CMK (cell line): ENCODE data around the gene SDK1.

Experiments
- DNase-seq: peaks from one replicate; pipeline ENCODE4 v3.0.0-alpha.2; 2010; ENCODE audit warnings: low read depth

Gene SDK1

DNA sequence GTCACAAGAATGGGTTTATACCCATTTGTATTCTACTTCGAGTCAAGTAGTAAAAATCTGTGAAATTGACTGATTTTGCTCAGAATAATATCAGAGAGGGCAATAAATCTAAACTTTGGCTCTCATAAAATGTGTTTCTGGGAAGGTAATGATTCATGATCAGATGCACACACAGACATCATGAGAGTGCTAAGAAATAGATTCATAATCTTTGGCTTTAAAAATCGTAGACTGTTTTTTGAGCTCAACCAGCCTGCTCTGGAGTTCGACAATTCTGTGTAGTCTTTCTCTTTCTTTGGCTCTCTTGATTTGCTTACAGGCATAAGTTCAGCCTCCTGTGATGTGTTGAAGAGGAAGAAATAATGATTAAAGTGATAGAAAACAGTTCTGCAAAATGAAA lies 494.7 kb downstream of the SDK1 start:
- no peak for DNase-seq

DNA sequence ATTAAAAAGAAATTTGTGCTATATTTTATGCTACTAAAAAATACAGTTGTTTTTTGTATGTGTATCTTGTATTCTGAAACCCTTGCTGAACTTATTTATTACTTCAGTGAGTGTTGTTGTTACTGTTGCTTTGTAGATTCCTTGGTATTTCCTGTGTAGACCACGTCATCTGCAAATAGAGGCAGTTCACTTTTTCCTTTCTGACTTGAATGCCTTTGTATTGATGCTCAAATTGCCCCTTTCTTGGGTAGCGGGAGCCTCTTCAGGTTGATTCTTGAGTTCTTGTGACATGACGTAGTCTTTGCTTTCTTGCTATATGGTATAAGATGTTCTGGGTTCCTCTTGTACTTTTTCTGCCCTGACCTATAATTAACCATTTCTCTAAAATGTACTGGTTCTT lies 504.1 kb downstream of the SDK1 start:
- DNase-seq: no peak

DNA sequence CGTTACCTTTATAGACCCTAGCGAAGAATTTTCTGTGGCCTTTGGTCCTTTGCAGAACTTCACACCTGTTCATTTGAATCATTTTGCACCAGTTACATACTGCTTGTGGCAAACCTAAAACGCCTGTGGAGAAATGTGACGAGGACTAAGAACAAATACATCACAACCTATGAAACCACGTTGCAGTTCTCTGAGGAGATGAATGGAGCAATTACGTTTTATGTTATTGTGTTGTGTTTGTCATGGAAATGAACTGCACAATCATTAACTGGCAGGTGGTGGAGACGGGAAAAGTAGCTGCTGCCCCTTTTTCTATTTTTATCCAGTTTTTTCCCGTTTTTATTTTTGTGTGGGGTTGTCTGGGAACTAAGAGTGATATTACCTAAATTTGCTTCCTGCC lies 505.5 kb downstream of the SDK1 start:
- no peak for DNase-seq

DNA sequence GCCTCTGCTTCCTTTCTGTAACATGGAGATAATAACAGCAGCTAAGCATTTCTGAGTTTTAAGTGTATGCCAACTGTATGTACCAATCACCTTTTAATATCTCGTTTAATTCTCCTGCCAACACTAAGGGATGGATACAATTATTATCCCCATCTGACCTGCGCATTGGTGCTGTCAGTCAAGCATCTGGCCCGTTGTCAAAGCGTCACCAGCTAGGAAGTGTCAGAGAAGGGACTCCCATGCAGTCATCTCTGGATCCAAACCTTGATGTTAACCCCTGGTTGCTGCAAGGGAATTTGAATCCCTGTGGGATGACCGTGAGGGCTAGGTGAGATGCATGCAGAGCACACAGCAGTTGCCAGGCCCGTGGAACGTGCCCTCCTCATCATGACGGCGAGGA lies 506.8 kb downstream of the SDK1 start:
- no peak for DNase-seq

DNA sequence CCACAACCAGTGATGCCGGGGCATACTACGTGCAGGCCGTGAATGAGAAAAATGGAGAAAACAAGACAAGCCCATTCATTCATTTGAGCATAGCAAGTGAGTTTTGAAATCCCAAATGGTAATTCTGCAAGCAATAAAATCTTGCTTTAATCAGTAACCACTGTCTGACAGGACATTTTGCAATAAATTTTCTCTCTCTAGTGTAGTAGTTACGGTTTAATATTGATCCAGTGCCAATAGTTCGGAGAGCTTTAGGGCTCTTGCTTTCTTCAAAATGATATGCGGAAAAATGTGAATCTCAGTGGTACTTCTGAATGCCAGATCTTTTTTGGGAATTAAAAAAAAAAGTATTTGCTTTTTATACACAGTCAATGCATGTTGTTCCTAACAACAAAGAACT lies 520.4 kb downstream of the SDK1 start:
- no peak for DNase-seq

DNA sequence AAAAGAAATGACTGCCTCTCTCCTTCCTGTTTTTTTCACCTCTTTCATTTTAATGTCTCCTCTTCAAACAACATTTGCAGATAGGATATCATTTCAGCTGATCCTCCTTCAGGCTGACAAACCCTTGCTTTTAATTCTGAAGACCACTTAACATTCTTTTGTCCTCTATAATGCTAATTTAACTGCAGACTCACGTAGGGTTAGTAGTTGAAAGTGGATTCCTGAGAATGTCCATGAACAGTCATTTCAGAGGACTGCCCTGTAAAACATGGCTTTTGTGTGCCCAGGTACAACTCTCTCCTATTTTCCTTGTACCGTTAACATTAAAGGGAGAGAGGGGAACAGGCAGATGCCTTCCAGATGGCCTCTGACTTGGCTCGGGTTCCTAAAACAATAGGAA lies 524.4 kb downstream of the SDK1 start:
- DNase-seq: no peak

DNA sequence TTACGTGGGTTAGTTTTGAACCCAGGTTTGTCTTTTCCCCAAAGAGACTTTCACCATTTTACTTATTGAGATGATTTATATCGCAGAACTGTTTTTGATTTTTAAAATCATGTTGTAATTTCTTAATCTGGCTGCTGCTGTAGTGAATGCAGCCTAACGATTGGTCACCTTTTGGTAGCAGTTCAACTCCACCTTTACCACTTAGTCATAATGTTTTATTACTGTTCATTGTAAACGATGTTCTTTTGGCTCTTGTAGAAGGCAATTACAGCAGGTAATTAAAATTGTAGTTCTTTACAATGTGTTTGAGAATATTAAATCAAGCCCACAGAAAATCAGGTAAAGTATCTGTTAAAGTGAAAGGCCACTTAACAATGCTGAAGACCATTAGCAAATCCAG lies 531.1 kb downstream of the SDK1 start:
- no peak for DNase-seq

DNA sequence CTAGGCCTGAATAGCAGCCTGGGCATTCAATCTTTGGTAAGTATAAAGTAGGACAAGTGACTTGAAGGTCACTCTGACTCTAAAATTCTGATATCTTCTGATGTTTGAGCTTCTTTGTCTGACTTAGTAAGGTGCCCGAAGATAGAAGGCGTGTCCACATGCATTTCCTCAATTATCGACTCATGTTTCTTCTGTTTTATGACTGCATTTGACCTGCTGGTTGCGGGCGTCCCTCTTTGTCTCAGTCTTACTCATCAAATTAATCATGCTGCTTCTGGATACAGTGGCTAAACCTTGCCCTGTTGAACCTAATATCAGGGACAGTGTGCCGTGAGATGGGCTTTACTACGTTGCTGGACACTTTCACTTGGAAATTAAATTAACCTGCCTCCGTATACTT lies 534.1 kb downstream of the SDK1 start:
- DNase-seq: no peak

DNA sequence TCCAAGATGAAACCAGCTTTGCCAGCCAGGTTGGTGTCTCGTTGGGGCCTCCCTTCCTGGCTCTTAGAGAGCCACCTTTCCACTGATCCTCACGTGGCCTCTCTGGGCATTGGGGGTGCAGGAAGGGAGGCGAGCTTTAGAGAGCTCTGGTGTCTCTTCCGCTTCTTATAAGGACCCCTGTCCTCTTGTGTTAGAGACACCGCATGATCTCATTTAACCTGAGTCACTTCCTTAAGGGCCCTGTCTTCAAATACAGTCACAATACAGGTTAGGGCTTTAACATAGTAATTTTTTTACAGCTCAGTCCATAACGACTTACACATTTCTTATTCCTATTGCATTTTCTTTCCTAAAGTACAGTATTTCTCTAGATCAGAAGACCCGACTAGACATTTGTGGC lies 535.8 kb downstream of the SDK1 start:
- no peak for DNase-seq

DNA sequence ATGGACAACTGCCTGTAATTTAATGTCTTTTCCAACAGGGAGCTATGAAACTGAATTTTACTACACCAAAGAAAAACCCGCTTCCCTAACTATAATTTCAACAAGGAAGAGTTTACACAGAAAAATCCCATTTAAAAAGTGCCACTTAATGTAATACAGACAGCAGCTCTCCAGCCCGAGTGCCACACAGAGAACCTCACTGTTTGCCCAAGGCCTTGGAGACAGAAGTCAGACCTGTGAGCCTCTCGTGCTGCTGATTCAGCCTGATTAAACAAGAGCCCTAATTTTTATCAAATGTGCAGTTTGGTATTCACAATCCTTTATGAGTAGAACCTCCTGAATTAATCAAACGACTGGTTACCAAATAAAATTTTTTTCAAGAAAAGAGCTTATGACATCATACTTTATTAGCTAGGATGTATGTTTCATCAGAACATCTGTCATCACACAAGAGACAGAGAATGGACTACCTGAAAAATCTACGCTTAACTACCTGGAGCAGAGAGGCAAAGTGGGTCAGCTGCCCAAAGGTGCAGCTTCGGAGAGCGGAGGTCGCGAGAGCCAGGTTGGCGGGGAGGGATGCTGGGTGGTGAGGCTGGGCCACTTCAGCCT lies 543.6 kb downstream of the SDK1 start:
- no peak for DNase-seq

DNA sequence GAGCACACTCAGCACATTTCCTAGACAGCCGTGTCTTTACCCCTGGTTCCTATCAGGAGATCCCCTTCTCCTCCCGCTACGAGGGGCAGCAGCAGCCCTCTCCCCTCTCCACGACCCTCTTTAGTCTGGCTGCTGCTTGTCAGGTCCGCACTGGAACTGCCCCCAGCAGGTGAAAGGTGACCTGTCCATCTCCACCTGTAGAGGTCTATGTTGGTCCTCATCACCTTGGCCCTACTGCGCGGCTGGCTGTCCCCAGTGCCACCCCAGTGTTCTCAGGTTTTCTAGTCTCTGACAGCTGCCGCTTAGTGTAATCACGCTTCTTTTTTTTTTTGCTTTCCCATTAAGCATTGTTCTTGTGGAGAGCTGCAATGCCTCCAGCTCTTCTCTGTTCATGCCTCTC lies 545.7 kb downstream of the SDK1 start:
- DNase-seq: no peak

DNA sequence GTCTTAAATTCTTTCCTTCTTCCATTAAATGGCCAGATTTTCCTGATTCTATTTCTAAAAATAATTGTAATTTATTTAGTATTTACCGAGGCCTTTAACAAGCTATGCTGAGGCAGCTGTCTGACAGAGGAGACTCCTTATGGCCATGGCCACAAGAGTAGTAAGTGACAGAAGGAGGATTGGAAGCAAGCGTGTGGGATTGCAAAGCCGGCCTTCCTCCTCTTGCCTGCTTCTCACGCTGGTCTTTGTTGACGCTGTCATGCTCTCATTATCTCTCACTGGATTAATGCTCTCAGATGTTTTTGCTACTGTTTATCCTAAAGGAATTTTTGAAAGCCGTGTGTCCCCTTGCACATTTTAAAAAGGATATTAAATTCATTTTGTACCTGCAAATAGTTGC lies 546.3 kb downstream of the SDK1 start:
- DNase-seq: no peak

DNA sequence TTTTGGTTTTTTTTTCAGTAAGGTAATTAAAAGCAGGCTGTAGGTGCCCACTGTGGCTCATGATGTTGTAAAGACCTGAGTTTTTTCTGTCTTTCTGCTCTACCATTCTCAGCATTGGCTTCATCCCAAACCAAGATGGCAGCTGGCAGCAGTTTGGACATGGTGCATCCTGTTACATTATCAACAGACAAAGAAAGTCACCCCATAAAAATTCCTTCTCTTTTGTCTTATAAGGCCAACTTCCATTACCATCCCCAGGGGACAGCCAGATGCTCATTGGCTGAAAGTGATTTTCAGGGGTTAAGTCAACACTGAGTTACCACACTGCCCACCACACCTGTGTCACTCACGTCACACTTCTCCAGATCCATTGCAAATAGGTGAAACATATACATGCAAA lies 558.4 kb downstream of the SDK1 start:
- DNase-seq: no peak

DNA sequence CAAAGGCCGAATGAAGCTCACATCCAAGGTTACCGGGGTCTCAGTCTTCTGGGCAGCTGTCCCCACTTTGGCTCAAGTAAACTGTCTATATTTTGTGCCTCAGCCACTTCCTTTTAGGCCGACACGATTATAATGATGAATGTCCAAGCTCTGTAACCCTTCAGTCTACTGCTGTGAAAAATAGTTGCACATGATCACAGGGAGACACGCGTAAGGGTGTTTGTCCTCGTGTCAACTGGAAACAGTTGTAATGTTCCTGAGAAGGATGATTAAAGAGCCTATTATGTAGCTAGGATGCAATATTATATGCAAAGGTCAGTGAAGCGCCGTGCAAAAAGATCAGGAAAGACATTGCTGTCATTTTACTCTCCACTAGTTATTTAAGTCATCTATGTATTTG lies 559.9 kb downstream of the SDK1 start:
- no peak for DNase-seq

DNA sequence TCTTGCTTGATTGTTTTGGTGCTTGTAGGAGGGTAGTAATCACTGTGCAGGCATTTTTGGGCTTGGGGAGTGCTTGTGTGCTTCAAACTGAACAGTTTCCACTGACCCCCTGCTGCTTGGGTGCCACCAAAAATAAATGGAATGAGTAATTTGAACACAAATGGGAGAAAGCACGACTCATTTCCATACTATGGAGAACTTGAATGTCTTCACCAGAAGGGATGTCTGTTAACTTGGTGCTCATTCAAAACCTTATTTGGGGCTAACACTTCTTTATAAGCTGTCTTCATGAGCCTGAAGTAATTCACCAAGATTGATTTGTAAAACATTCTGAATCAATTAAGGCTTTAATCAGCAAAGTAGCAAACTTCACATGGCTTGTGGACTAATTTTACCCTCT lies 560.3 kb downstream of the SDK1 start:
- DNase-seq: no peak

DNA sequence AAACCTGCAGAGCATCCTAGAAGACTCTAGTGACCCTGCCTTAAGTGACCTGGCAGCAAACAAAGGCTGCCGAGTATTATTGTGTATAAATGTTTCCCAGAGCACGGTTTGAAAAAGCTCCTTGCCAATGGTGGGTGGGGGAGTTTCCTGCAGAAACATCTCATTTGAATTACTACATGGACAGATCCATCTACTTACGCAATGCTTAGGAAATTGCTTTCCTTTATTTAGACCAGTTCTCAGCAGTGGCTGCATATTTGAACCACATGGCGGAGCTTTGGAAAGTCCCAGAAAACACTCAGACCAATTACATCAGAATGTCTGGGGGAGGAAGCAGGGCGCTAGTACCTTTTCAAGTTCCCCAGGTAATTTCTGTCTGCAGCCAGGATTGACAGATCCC lies 560.9 kb downstream of the SDK1 start:
- no peak for DNase-seq

DNA sequence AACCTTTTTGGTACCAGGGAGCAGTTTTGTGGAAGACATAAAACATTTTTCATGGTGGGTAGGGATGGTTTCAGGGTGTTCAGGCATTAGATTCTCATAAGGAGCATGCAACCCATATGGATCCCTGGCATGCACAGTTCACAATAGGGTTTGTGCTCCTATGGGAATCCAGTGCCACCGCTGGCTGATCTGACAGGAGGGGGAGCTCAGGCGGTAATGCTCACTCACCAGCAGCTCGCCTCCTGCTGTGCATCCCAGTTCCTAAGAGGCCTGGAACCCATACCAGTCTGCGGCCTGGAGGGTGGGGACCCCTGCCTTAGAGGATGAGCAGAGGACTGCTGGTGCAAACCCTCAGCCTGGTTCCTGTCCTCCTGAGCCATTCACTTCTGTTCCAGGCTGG lies 561.7 kb downstream of the SDK1 start:
- DNase-seq: no peak

DNA sequence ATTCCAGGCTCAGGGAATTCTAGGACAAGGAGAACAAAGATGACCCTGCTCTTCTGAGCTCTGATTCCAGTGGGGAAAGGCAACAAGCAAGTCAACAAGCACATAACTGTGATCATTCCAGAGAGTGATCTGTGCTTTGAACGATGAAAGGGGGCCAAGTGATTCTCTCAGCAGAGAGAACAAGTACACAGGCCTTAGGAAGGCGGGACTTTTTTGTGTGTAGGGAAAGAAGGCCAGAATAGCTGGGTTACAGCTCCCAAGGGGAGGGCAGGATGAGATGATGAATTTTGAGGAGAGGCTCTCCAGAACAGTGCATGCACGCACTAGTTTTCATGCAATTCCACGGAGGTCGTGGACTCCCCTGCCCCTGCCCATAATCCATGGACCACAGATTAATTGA lies 565.2 kb downstream of the SDK1 start:
- no peak for DNase-seq

DNA sequence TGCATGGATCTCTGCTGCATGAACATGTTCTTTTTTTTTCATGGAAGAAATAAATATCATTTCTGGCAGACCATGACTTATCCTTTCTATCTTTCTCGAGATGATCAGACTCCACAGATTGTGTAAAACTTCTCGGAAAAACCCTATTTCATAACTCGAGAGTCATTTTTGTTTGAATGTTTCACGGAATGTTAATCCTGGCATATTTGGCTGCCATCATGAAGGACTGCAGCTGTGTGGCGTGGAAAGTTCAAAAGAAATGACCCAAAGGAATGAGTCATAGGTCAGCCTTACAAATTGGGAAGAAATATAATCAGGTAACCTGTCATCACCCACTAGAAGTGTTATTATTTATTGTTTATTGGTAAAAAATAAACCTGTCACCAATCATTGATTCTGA lies 566.8 kb downstream of the SDK1 start:
- no peak for DNase-seq

DNA sequence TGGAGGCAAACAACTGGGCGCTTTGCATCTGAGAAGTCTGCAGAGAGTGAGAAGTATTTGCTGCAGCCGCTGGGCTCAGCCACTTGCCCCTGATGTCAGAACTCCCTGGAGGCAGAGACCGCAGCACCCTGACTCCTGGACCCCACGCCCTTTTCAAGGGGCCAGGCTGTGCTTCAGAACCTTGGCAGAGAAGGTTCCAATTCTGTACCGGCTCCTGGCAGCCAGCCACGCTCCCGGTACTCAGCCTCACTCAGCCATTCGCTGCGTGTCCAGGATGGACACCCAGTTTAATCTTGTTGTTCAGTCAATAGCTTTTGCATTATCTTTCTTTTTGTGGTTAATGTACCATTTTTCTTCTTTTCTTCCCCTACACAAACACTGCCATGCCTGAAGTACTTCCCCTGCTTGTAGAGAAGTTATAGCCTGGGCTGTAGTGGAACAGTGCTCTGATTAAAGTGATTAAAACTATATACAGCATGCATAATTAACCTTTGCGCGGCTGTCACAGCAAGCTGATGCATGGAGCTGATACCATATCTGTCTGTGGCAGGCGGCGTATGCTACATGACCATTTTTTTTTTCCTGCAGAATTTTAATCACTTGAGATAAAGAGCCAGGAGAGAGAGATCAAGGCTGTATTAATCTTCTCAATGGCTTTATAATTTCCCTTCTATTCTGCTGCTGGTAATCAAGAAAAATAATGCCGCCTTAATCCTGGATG lies 578.5 kb downstream of the SDK1 start:
- DNase-seq: no peak

DNA sequence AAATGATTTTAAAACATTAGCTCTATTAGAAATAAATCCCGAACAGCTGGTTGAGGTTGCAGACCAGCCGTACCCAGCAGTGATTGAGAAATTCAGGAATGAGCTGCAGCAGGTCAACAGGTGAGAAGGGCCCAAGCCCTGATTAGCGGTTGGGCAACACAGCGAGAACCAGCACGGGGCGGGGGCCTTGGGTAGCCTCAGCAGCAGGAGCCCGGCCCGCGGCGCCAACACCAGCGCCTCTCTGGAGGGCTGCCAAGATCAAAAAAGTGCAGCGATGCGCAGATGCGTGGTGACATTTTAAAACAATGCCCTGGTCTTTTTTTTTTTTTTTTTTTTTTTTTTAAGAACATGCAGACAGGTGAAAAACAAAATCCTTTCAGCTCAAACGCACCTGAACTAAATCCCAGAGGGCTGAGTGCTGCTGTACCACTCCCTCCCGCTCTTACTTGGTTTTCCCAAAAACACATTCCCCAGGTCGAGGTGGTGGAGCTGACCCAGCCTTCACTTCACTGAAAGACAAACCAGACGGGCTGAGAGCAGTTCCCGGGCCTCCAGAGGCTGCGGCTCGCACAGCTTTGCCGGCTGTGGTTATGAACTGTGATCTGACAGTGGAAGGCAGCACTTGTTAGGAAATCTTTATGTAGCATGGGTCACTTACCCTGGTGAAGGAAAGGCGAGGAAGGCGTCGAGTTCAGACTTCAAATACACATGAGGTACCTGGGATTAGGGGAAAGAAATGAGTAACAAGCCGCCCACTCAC lies 579.4 kb downstream of the SDK1 start:
- no peak for DNase-seq

DNA sequence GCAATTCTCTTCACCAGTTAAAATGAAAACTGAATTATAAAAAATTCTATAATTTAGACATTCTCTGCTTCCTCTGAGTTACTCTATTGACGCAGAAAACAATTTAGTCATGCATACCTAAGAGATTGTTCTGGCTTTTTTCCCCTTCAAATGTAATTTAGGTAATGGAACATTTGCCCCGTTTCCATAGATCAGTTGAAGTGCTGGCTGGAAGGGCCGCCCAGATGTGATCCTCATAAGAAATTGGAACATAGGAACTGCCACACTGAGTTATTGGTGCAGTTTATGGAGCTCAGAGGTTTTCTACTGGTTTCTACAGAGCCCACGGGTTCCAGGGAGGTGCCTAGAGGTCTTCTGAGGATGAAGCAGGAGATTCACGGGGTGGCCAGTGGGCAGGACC lies 581.7 kb downstream of the SDK1 start:
- no peak for DNase-seq

DNA sequence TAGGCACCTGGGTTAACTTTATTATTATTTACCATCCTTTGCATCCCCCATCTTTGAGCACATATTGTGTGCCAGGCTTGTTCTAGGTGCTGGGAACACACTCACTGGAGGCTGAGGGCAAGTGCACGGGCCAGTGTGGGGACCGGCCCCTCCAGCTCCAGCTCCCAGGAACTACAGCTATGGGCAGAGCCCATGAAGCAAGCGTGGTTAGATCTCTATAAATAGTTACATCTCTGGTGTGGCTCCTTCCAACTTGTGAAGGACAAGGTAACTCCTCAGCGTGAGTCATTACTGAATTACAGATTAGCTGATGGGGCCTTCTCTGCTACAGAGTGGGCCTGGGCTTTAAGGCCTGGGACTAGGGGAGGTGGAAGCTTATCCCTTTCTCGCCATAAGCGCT lies 583.5 kb downstream of the SDK1 start:
- no peak for DNase-seq
